WTC11 (cell line): ENCODE data around the gene ENG. TPM values are rescaled to one million over a fixed set of nuclear protein-coding genes. Genes with fewer than 3 reads are reported as not detected.

Source experiments
- ATAC-seq: fragments of 200-7000 bp; cut with Tn5 transposase; 2 replicates; pipeline ENCODE4 v1.10.0; 2021; ENCODE audit warnings: mild to moderate bottlenecking, moderate library complexity
- CTCF ChIA-PET: fragments of 300-600 bp; sonication (Branson Sonifier 250); formaldehyde crosslinking; loops from one replicate; lab custom pipeline; 2021; ENCODE audit warnings: antibody characterized with exemption; lab: Charles Lee
- POLR2A ChIA-PET: fragments of 350-600 bp; sonication (Branson Sonifier 250); formaldehyde crosslinking; loops from one replicate; lab custom pipeline; 2021; ENCODE audit warnings: antibody characterized with exemption; lab: Charles Lee
- DNase-seq: peaks from one replicate; pipeline ENCODE4 v3.0.0; 2021; ENCODE audit warnings: low spot score
- H3K27ac Mint-ChIP-seq: 2 replicates; pipeline ENCODE4 v1.8.0; 2021; ENCODE audit warnings: mixed read lengths
- H3K27me3 Mint-ChIP-seq: 2 replicates; pipeline ENCODE4 v1.8.0; 2021; ENCODE audit warnings: low read depth, mild to moderate bottlenecking, moderate library complexity, mixed read lengths
- H3K36me3 Mint-ChIP-seq: 2 replicates; pipeline ENCODE4 v1.8.0; 2021; ENCODE audit warnings: mixed read lengths
- H3K4me1 Mint-ChIP-seq: 2 replicates; pipeline ENCODE4 v1.8.0; 2022; ENCODE audit warnings: mixed read lengths
- H3K4me3 Mint-ChIP-seq: 2 replicates; pipeline ENCODE4 v1.8.0; 2021; ENCODE audit warnings: mild to moderate bottlenecking, moderate library complexity, mixed read lengths
- H3K9me3 Mint-ChIP-seq: 2 replicates; pipeline ENCODE4 v1.8.0; 2021; ENCODE audit warnings: mixed read lengths
- CBFB ChIP-seq: sonication (generic); formaldehyde crosslinking; IDR thresholded peaks from 2 replicates; pipeline ENCODE4 v1.8.1; 2022; ENCODE audit warnings: mild to moderate bottlenecking, low read depth, missing genetic modification reagents
- EMX1 ChIP-seq: fragments of 250-450 bp; sonication (Bioruptor Pico); IDR thresholded peaks from 2 replicates; pipeline ENCODE4 v1.8.0; 2021; ENCODE audit warnings: mild to moderate bottlenecking
- FOXK1 ChIP-seq: sonication (generic); formaldehyde crosslinking; IDR thresholded peaks from 2 replicates; pipeline ENCODE4 v1.8.0; 2022; ENCODE audit warnings: mild to moderate bottlenecking, moderate library complexity, missing genetic modification reagents
- JAZF1 ChIP-seq: fragments of 250-450 bp; sonication (Bioruptor Pico); IDR thresholded peaks from 2 replicates; pipeline ENCODE4 v1.9.0; 2021; ENCODE audit warnings: moderate library complexity, mild to moderate bottlenecking, inconsistent platforms
- NFYB ChIP-seq: sonication (generic); formaldehyde crosslinking; conservative IDR thresholded peaks from 2 replicates; pipeline ENCODE4 v1.8.0; 2022; ENCODE audit warnings: low read depth, missing genetic modification reagents
- NR1H2 ChIP-seq: sonication (generic); formaldehyde crosslinking; IDR thresholded peaks from 2 replicates; pipeline ENCODE4 v1.9.0; 2021; ENCODE audit warnings: mild to moderate bottlenecking, moderate library complexity, missing genetic modification reagents
- OVOL2 ChIP-seq: fragments of 250-450 bp; sonication (Bioruptor Pico); IDR thresholded peaks from 2 replicates; pipeline ENCODE4 v1.9.0; 2021; ENCODE audit warnings: mild to moderate bottlenecking, borderline replicate concordance
- TEAD1 ChIP-seq: sonication (generic); formaldehyde crosslinking; IDR thresholded peaks from 2 replicates; pipeline ENCODE4 v1.8.0; 2022; ENCODE audit warnings: mild to moderate bottlenecking, missing genetic modification reagents
- TP53 ChIP-seq: sonication (generic); formaldehyde crosslinking; IDR thresholded peaks from 2 replicates; pipeline ENCODE4 v1.8.1; 2023; ENCODE audit warnings: mild to moderate bottlenecking, missing genetic modification reagents
- ZNF416 ChIP-seq: fragments of 250-450 bp; sonication (Bioruptor Pico); IDR thresholded peaks from 2 replicates; pipeline ENCODE4 v1.9.0; 2021; ENCODE audit warnings: mild to moderate bottlenecking, inconsistent platforms
- ZNF671 ChIP-seq: fragments of 250-450 bp; sonication (Bioruptor Pico); IDR thresholded peaks from 2 replicates; pipeline ENCODE4 v1.8.0; 2021; ENCODE audit warnings: mild to moderate bottlenecking
- total RNA-seq: library from RNA; stranded (reverse); gene quantifications from 3 replicates; pipeline ENCODE4 v1.2.3, GENCODE V29; 2021
- TF ChIP-seq, protein P1 (sequence below): sonication (generic); formaldehyde crosslinking; IDR thresholded peaks from 2 replicates; pipeline ENCODE4 v1.8.0; 2022; ENCODE audit warnings: missing genetic modification reagents
- TF ChIP-seq, protein P2 (sequence below): sonication (generic); formaldehyde crosslinking; IDR thresholded peaks from 2 replicates; pipeline ENCODE4 v1.8.1; 2022; ENCODE audit warnings: missing genetic modification reagents, borderline replicate concordance
- TF ChIP-seq, protein P3 (sequence below): sonication (generic); formaldehyde crosslinking; IDR thresholded peaks from 2 replicates; pipeline ENCODE4 v1.8.1; 2022; ENCODE audit warnings: mild to moderate bottlenecking, moderate library complexity, missing genetic modification reagents
- TF ChIP-seq, protein P4 (sequence below): sonication (generic); formaldehyde crosslinking; IDR thresholded peaks from 2 replicates; pipeline ENCODE4 v1.8.1; 2023; ENCODE audit warnings: mild to moderate bottlenecking, moderate library complexity, missing genetic modification reagents
- TF ChIP-seq, protein P5 (sequence below): sonication (generic); formaldehyde crosslinking; IDR thresholded peaks from 2 replicates; pipeline ENCODE4 v1.8.1; 2022; ENCODE audit warnings: low read depth, missing genetic modification reagents, borderline replicate concordance
- TF ChIP-seq, protein P6 (sequence below): sonication (generic); formaldehyde crosslinking; IDR thresholded peaks from 2 replicates; pipeline ENCODE4 v1.8.1; 2023; ENCODE audit warnings: mild to moderate bottlenecking, missing genetic modification reagents

ENG gene
- total RNA-seq, 1 experiment from 2014 or later, result 4.4 TPM

DNA sequence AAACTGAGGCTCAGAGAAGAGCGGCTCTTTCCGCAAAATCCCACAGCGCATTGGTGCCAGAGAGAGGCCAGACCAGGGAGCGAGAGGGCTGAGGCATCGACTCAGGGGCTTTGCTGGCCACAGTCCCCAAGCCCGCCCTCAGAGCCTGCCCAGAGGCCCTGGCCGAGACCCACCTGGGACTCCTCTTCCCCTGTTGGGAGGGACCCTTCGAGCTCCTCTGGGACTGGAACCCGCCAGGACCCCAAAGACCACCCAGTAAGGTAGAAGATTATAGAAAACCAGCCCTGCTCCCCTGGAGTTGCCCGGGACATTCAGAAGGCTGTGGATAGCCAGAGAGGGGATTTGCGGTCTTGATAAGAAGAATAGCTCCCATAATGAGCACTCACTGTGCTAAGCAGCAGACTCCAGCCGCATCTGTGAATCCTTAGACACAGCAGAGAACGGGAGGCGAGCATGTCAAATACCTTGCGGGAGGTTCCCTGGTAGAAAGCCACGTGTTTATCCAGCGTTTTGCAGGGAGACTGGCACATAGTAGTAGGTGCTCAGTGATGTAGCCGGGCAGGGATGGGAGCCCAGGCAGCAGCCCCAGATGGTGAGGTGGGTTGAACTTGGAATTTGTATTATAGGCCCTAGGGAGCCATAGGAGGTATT, 23.7 kb upstream of the ENG start (continued):
- no peak for TF ChIP-seq TEAD1 (CRISPR knock-in tag)

DNA sequence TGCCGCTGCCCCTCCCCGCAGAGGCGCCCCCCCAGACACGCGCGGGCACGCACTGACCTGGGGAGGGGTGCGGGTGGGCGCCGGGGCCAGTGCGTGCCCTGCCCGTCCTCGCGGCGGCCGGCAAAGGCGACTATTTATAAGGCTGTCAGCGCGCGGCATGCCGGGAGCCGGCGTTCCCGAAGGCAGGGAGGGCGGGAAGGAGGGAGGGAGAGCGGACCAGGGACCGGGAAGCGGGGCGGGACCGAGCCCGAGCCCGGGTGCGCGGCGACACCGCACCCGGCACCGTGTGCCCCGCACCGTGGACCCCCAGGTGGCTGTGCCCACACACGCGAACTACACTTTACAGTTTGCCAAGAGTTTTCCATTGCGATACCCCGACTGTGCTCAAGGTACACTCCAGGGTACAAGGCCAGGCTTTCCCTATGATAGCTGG, 23.1 kb upstream of the ENG start, which contains the start of gene AK1:
AK1 (minus strand) TSS at position 110 of the 433 bp plus-strand sequence. CDS start 3,058 bp downstream, outside the sequence.
- Mint-ChIP-seq H3K27ac (no peak within 1 kb of the TSS), H3K9me3 (no peaks in the 10 kb centered on the region), H3K27me3 (no peaks in the 10 kb centered on the region), H3K36me3 (no peaks in the 10 kb centered on the region), H3K4me1 (peaks cover 12% of the 10 kb centered on the region), H3K4me3 (peak within 1 kb of the TSS; percentile 79)
- DNase-seq (peak; percentile 76), ATAC-seq (peak; percentile 73)
- POLR2A ChIA-PET, result no interaction called here
- 0 out of 2 replicates have a peak, but pooled peaks have one; percentile 13 for TF ChIP-seq FOXK1
- TF ChIP-seq, protein P1, sequence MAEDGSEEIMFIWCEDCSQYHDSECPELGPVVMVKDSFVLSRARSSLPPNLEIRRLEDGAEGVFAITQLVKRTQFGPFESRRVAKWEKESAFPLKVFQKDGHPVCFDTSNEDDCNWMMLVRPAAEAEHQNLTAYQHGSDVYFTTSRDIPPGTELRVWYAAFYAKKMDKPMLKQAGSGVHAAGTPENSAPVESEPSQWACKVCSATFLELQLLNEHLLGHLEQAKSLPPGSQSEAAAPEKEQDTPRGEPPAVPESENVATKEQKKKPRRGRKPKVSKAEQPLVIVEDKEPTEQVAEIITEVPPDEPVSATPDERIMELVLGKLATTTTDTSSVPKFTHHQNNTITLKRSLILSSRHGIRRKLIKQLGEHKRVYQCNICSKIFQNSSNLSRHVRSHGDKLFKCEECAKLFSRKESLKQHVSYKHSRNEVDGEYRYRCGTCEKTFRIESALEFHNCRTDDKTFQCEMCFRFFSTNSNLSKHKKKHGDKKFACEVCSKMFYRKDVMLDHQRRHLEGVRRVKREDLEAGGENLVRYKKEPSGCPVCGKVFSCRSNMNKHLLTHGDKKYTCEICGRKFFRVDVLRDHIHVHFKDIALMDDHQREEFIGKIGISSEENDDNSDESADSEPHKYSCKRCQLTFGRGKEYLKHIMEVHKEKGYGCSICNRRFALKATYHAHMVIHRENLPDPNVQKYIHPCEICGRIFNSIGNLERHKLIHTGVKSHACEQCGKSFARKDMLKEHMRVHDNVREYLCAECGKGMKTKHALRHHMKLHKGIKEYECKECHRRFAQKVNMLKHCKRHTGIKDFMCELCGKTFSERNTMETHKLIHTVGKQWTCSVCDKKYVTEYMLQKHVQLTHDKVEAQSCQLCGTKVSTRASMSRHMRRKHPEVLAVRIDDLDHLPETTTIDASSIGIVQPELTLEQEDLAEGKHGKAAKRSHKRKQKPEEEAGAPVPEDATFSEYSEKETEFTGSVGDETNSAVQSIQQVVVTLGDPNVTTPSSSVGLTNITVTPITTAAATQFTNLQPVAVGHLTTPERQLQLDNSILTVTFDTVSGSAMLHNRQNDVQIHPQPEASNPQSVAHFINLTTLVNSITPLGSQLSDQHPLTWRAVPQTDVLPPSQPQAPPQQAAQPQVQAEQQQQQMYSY (CRISPR knock-in tag), result peak; percentile 73
- no peak for TF ChIP-seq EMX1 (CRISPR knock-in tag)
- TF ChIP-seq, protein P2, sequence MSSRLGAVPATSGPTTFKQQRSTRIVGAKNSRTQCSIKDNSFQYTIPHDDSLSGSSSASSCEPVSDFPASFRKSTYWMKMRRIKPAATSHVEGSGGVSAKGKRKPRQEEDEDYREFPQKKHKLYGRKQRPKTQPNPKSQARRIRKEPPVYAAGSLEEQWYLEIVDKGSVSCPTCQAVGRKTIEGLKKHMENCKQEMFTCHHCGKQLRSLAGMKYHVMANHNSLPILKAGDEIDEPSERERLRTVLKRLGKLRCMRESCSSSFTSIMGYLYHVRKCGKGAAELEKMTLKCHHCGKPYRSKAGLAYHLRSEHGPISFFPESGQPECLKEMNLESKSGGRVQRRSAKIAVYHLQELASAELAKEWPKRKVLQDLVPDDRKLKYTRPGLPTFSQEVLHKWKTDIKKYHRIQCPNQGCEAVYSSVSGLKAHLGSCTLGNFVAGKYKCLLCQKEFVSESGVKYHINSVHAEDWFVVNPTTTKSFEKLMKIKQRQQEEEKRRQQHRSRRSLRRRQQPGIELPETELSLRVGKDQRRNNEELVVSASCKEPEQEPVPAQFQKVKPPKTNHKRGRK (CRISPR knock-in tag), result no peak
- TF ChIP-seq, protein P3, sequence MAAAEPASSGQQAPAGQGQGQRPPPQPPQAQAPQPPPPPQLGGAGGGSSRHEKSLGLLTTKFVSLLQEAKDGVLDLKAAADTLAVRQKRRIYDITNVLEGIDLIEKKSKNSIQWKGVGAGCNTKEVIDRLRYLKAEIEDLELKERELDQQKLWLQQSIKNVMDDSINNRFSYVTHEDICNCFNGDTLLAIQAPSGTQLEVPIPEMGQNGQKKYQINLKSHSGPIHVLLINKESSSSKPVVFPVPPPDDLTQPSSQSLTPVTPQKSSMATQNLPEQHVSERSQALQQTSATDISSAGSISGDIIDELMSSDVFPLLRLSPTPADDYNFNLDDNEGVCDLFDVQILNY (CRISPR knock-in tag), result peak; percentile 76; the same call in 1 of the 2 replicates
- TF ChIP-seq, protein P4, sequence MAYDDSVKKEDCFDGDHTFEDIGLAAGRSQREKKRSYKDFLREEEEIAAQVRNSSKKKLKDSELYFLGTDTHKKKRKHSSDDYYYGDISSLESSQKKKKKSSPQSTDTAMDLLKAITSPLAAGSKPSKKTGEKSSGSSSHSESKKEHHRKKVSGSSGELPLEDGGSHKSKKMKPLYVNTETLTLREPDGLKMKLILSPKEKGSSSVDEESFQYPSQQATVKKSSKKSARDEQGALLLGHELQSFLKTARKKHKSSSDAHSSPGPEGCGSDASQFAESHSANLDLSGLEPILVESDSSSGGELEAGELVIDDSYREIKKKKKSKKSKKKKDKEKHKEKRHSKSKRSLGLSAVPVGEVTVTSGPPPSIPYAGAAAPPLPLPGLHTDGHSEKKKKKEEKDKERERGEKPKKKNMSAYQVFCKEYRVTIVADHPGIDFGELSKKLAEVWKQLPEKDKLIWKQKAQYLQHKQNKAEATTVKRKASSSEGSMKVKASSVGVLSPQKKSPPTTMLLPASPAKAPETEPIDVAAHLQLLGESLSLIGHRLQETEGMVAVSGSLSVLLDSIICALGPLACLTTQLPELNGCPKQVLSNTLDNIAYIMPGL, result 0 out of 2 replicates have a peak, but pooled peaks have one; percentile 39
- CTCF ChIA-PET, result interaction anchor here (1.0 to 3.0 kb wide), 6 partner anchors 9 to 143 kb away, joined by 3 to 17 read pairs (median 9); partner anchors contain the start of gene TOR2A

DNA sequence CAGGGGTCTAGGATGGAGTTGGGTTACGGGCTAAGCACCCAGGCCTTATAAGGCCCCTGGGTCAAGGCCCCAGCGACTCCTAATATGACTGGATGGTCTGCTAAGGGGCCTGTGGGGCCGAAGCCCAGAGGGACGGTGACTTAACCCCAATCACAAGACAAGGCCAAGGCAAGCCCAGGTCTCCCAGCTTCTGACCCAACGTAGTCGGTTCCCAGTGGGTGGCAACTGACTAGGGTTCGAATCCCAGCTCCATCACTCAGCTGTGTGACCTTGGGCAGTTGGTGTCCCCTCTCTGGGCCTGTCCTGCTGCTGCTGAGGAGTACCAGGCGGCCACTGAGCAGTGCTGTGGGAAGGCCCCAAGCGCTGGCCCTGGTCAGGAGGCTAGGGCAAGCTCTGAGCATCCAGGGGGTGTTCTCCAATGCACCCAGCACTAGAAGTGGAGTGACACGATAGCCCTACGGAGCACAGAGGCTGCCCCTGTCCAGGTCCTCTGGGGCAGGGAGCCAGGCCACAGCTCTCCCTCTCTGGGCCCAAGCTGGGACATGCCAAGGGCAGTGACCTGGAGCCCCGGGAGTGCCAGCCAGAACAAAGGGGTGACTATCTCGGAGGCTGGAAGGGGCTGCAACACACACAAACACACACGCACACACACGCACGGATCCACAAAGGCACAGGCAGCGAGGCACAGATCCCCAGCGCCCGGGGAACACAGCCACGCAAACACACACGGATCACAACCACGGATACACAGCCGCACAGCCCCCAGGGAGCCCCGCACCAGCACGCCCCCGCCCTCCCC, 22.5 kb upstream of the ENG start:
- CTCF ChIA-PET, result interaction anchor here (0.7 to 3.0 kb wide), 5 partner anchors 8 to 142 kb away, joined by 3 to 17 read pairs (median 11); partner anchors contain the start of genes ENG and TOR2A
- POLR2A ChIA-PET, result no interaction called here
- H3K27ac Mint-ChIP-seq, result no peak overlapping the region
- no peak for TF ChIP-seq NFYB (CRISPR knock-in tag)
- TF ChIP-seq ZNF416 (CRISPR knock-in tag), result no peak
- TF ChIP-seq TP53 (CRISPR knock-in tag), result no peak
- TF ChIP-seq JAZF1 (CRISPR knock-in tag), result no peak
- TF ChIP-seq, protein P5, sequence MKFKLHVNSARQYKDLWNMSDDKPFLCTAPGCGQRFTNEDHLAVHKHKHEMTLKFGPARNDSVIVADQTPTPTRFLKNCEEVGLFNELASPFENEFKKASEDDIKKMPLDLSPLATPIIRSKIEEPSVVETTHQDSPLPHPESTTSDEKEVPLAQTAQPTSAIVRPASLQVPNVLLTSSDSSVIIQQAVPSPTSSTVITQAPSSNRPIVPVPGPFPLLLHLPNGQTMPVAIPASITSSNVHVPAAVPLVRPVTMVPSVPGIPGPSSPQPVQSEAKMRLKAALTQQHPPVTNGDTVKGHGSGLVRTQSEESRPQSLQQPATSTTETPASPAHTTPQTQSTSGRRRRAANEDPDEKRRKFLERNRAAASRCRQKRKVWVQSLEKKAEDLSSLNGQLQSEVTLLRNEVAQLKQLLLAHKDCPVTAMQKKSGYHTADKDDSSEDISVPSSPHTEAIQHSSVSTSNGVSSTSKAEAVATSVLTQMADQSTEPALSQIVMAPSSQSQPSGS (CRISPR knock-in tag), result no peak
- TF ChIP-seq NR1H2 (CRISPR knock-in tag), result no peak
- TF ChIP-seq, protein P6, sequence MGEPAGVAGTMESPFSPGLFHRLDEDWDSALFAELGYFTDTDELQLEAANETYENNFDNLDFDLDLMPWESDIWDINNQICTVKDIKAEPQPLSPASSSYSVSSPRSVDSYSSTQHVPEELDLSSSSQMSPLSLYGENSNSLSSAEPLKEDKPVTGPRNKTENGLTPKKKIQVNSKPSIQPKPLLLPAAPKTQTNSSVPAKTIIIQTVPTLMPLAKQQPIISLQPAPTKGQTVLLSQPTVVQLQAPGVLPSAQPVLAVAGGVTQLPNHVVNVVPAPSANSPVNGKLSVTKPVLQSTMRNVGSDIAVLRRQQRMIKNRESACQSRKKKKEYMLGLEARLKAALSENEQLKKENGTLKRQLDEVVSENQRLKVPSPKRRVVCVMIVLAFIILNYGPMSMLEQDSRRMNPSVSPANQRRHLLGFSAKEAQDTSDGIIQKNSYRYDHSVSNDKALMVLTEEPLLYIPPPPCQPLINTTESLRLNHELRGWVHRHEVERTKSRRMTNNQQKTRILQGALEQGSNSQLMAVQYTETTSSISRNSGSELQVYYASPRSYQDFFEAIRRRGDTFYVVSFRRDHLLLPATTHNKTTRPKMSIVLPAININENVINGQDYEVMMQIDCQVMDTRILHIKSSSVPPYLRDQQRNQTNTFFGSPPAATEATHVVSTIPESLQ, result no peak
- no peak for TF ChIP-seq CBFB (CRISPR knock-in tag)
- no peak for TF ChIP-seq OVOL2
- TF ChIP-seq ZNF671 (CRISPR knock-in tag), result no peak

More for the DNA sequence above, 22.5 kb upstream of the ENG start:
- peak; percentile 17 for ATAC-seq
- no peaks in the 10 kb centered on the region for H3K27me3 Mint-ChIP-seq
- peak overlapping the region; percentile 74 for H3K4me3 Mint-ChIP-seq
- peaks cover 8% of the 10 kb centered on the region for H3K4me1 Mint-ChIP-seq
- H3K9me3 Mint-ChIP-seq, result no peaks in the 10 kb centered on the region
- DNase-seq, result no peak
- H3K36me3 Mint-ChIP-seq, result no peaks in the 10 kb centered on the region
